Heart right ventricle (tissue), 16 donors: Measurements from ENCODE around the gene AP2B1. TPM values are rescaled to one million over a fixed set of nuclear protein-coding genes. Genes with fewer than 3 reads are reported as not detected.

Source experiments
- ATAC-seq, 8 donors: fragments of 200-7000 bp; cut with Tn5 transposase; one replicate each; pipeline ENCODE4 v1.9.1; 2020; ENCODE audit warnings: mild to moderate bottlenecking in 8 of 8, moderate library complexity in 8 of 8, moderate number of reproducible peaks in 1 of 8
- DNase-seq, 2 donors: peaks; one replicate each; pipeline ENCODE4 v3.0.0-alpha.2; 2020
- H3K27ac ChIP-seq, 10 donors: fragments of 200-600 bp; sonication (generic) in 2 of 10; one replicate each; pipeline versions ENCODE4 v1.5.0 to v1.8.0; 2020 to 2022; ENCODE audit warnings: mild to moderate bottlenecking in 3 of 10
- H3K27me3 ChIP-seq, 7 donors: fragments of 200-600 bp; one replicate each; pipeline ENCODE4 v1.8.0; 2021 to 2022; ENCODE audit warnings: mild to moderate bottlenecking in 2 of 7
- H3K36me3 ChIP-seq, 9 donors: fragments of 200-600 bp; sonication (generic) in 1 of 9; one replicate each; pipeline versions ENCODE4 v1.5.0 to v1.8.0; 2020 to 2022; ENCODE audit warnings: mild to moderate bottlenecking in 2 of 9
- H3K4me1 ChIP-seq, 9 donors: fragments of 200-600 bp; sonication (generic) in 1 of 9; one replicate each; pipeline versions ENCODE4 v1.5.0 to v1.8.0; 2020 to 2022; ENCODE audit warnings: mild to moderate bottlenecking in 4 of 9
- H3K4me3 ChIP-seq, 10 donors: fragments of 200-600 bp; sonication (generic) in 2 of 10; one replicate each; pipeline versions ENCODE4 v1.5.0 to v1.8.0; 2020 to 2022; ENCODE audit warnings: mild to moderate bottlenecking in 7 of 10, moderate library complexity in 2 of 10
- H3K9me3 ChIP-seq, 11 donors: fragments of 200-600 bp in 10 of 11; sonication (generic) in 2 of 11; one replicate each; pipeline versions ENCODE4 v1.5.0 to v1.8.0; 2013 to 2022; ENCODE audit warnings: mild to moderate bottlenecking in 2 of 11, control low read depth in 1 of 11, moderate library complexity in 1 of 11
- CTCF ChIP-seq, 9 donors: fragments of 200-600 bp; sonication (generic) in 2 of 9; IDR thresholded peaks; one replicate each; pipeline versions ENCODE4 v1.5.0 to v1.8.0; 2021 to 2022; ENCODE audit warnings: antibody characterized with exemption in 9 of 9, mild to moderate bottlenecking in 5 of 9, moderate library complexity in 1 of 9
- whole genome bisulfite sequencing, 2 donors: extraction: QIAGEN DNeasy Blood & Tissue Kit; methylation state at CpG; one replicate each; pipeline ENCODE4 v1.1.7; 2013; ENCODE audit warnings: inconsistent platforms in 1 of 2; 5-methylcytosine and 5-hydroxymethylcytosine counted together
- intact Hi-C, 10 donors: fragments of 100-400 bp; cut with DNase I; formaldehyde crosslinking; loops; one replicate each; pipeline versions ENCODE4 v1.11.1 to v1.14.2; 2022
- polyA plus RNA-seq, 2 donors: library from polyadenylated mRNA; stranded (reverse); fragments of 200-250 nt; gene quantifications; one replicate each; pipeline ENCODE4 v1.2.3, GENCODE V29; 2013
- total RNA-seq, 10 donors: library from RNA; stranded (reverse); fragmentation: NEBNext Ultra II Directional in 3 of 10; extraction: Animal tissue kit (Norgen Biotek cat#: 25700) in 3 of 10; gene quantifications; one replicate each; pipeline versions ENCODE4 v1.2.1 to v1.2.4, GENCODE V29; 2021 to 2023
- donor health status: Arrhythmogenic right ventricular cardiomyopathy.
- donor health status: ischemic (EF 13 %, LVEDD 7.1; RV severe dilation, severe dysfunction).
- donor health status: healthy with polysubstance abuse.
- donor health status: DM: no; HTN: yes; CAD: no.
- donor health status: DM: no; HTN: no; CAD: no.
- donor health status: ischemic (EF 25% LVEDD 6.9; RV normal size, moderate dysfunction).
- donor health status: ischemic (EF 25% LVEDD 5.7; RV mildly dilated, moderate dysfunction).
- donor health status: healthy.
- donor health status: DM: yes; HTN: yes; CAD: no.
- donor health status: Ischemic cardiomyopathy.
- donor health status: ischemic (EF 35%, LVEDD 5.7; RV mildly dilated, moderate dysfunction).
- donor health status: nonischemic (EF 11% LVEDD 7.7; RV severe dilation, severe dysfunction).
- donor health status: DM: yes; HTN: yes; CAD: no.
- donor health status: PGD.
- donor health status: ischemic (EF 29% LVEDD 5.4; RV normal size, mild dysfunction).
- donor health status: nonischemic (EF 23%, LVEDD 6.1; RV moderate dilation, normal function).

AP2B1 gene
- total and polyA plus RNA-seq, 12 donors = 20.0 to 173 (median 129) TPM

- H3K9me3 ChIP-seq = no peaks in the 10 kb centered on the region
- H3K27me3 ChIP-seq = no peaks in the 10 kb centered on the region
- H3K4me3 ChIP-seq = no peak overlapping the region
- WGBS, 2 donors = 91 to 92% methylated on average over 20 of the region's 20 CpGs
- no peak for TF ChIP-seq CTCF (IDR thresholded peaks at IDR 0.05)
- no peak for ATAC-seq
- peaks cover 4 to 36% (median 21%) of the 10 kb centered on the region in 9 donors for H3K4me1 ChIP-seq
- H3K27ac ChIP-seq = peak overlapping the region in 2 of 10 donors; percentile 15 to 24
- intact Hi-C loops = no loop called here
- DNase-seq = no peak
- no peaks in the 10 kb centered on the region for H3K36me3 ChIP-seq
Measured at GRCh38 chr17:35773129-35773528, 186.0 kb downstream of the AP2B1 start.

GRCh38 chr17:35773679-35774425 is 186.7 kb downstream of the AP2B1 start:
- Histone ChIP-seq H3K27ac (peak overlapping the region in 4 of 10 donors; percentile 12 to 48 (median 20)), H3K36me3 (no peaks in the 10 kb centered on the region), H3K4me1 (peaks cover 4 to 42% (median 21%) of the 10 kb centered on the region in 9 donors), H3K9me3 (no peaks in the 10 kb centered on the region), H3K27me3 (no peaks in the 10 kb centered on the region), H3K4me3 (no peak overlapping the region)
- 59 to 66% methylated on average over 10 of the region's 10 CpGs for WGBS, 2 donors
- DNase-seq (no peak), ATAC-seq (peak in 6 of 8 donors; percentile 11 to 47 (median 22))
- no peak for TF ChIP-seq CTCF (IDR thresholded peaks at IDR 0.05)
- intact Hi-C loops = no loop called here

- no peak for TF ChIP-seq CTCF (IDR thresholded peaks at IDR 0.05)
- DNase-seq (peak; percentile 29 to 49), ATAC-seq (peak; percentile 31 to 89 (median 66))
- intact Hi-C loops = no loop called here
- H3K4me1 ChIP-seq = peaks cover 4 to 43% (median 21%) of the 10 kb centered on the region in 9 donors
- no peaks in the 10 kb centered on the region for H3K9me3 ChIP-seq
- no peaks in the 10 kb centered on the region for H3K27me3 ChIP-seq
- H3K27ac ChIP-seq = peak overlapping the region in 4 of 10 donors; percentile 4 to 48 (median 18)
- H3K36me3 ChIP-seq = no peaks in the 10 kb centered on the region
- 45 to 59% methylated on average over 5 of the region's 5 CpGs for WGBS, 2 donors
- no peak overlapping the region for H3K4me3 ChIP-seq
Measured at GRCh38 chr17:35774499-35774898, 187.4 kb downstream of the AP2B1 start.

GRCh38 chr17:35775039-35775438 is 187.9 kb downstream of the AP2B1 start:
- no peak for TF ChIP-seq CTCF (IDR thresholded peaks at IDR 0.05)
- H3K36me3 ChIP-seq = no peaks in the 10 kb centered on the region
- ATAC-seq (no peak), DNase-seq (no peak)
- no peaks in the 10 kb centered on the region for H3K27me3 ChIP-seq
- H3K27ac ChIP-seq = peak overlapping the region in 2 of 10 donors; percentile 24 to 48
- no peak overlapping the region for H3K4me3 ChIP-seq
- no peaks in the 10 kb centered on the region for H3K9me3 ChIP-seq
- WGBS, 2 donors = 75 to 76% methylated on average over 5 of the region's 5 CpGs
- intact Hi-C loops = no loop called here
- peaks cover 4 to 43% (median 21%) of the 10 kb centered on the region in 9 donors for H3K4me1 ChIP-seq
